HepG2 (cell line): ENCODE measurements around the gene KLF6. TPM values are rescaled to one million over a fixed set of nuclear protein-coding genes. Genes with fewer than 3 reads are reported as not detected.
A peak's percentile ranks its signal among the peaks of the same experiment; 100 is the strongest.

ENCODE experiments used
- ATF7 ChIP-seq, 2 experiments: fragments of 450-650 bp in 1 of 2; sonication (generic) in 1 of 2; formaldehyde crosslinking in 1 of 2; IDR thresholded peaks; 2 replicates each; pipeline versions ENCODE4 v1.4.0 to v1.6.1; 2016 to 2020; ENCODE audit warnings: antibody characterized with exemption in 1 of 2, mild to moderate bottlenecking in 1 of 2, missing genetic modification reagents in 1 of 2
- CREM ChIP-seq, 2 experiments: sonication (generic) in 1 of 2; formaldehyde crosslinking in 1 of 2; IDR thresholded peaks; 2 replicates each; pipeline versions ENCODE4 v1.4.0 to v1.6.1; 2016 to 2020; ENCODE audit warnings: antibody characterized with exemption in 1 of 2, mild to moderate bottlenecking in 1 of 2, missing genetic modification reagents in 1 of 2
- ELF3 ChIP-seq: IDR thresholded peaks from 2 replicates; pipeline ENCODE4 v1.6.1; 2016; ENCODE audit warnings: missing genetic modification reagents, missing compliant biosample characterization
- KDM2A ChIP-seq: sonication (generic); formaldehyde crosslinking; IDR thresholded peaks from 2 replicates; pipeline ENCODE4 v1.4.0; 2020; ENCODE audit warnings: low read depth, missing genetic modification reagents, borderline replicate concordance
- MEIS2 ChIP-seq: sonication (generic); formaldehyde crosslinking; IDR thresholded peaks from 2 replicates; pipeline ENCODE4 v1.9.0; 2021; ENCODE audit warnings: mild to moderate bottlenecking, missing genetic modification reagents
- NCOR1 ChIP-seq: fragments of 200-600 bp; sonication (generic); IDR thresholded peaks from 2 replicates; pipeline ENCODE4 v1.7.0; 2017; ENCODE audit warnings: antibody characterized with exemption, low read length, borderline replicate concordance
- POGZ ChIP-seq: sonication (generic); formaldehyde crosslinking; IDR thresholded peaks from 2 replicates; pipeline ENCODE4 v1.4.0; 2020; ENCODE audit warnings: mild to moderate bottlenecking, missing genetic modification reagents
- RXRB ChIP-seq: IDR thresholded peaks from 2 replicates; pipeline ENCODE4 v1.6.1; 2016; ENCODE audit warnings: borderline replicate concordance, missing genetic modification reagents, missing compliant biosample characterization
- ZEB1 ChIP-seq: IDR thresholded peaks from 2 replicates; pipeline ENCODE4 v1.6.1; 2012; ENCODE audit warnings: mild to moderate bottlenecking, low read depth, inconsistent platforms; ENCODE audit not compliant: insufficient replicate concordance
- ZNF10 ChIP-seq: sonication (generic); formaldehyde crosslinking; IDR thresholded peaks from 2 replicates; pipeline ENCODE4 v1.4.0; 2020; ENCODE audit warnings: mild to moderate bottlenecking, low read depth, missing genetic modification reagents, borderline replicate concordance
- ZNF335 ChIP-seq: sonication (generic); formaldehyde crosslinking; IDR thresholded peaks from 2 replicates; pipeline ENCODE4 v1.4.0; 2020; ENCODE audit warnings: missing genetic modification reagents
- ZNF775 ChIP-seq: sonication (generic); formaldehyde crosslinking; IDR thresholded peaks from 2 replicates; pipeline ENCODE4 v1.4.0; 2020; ENCODE audit warnings: missing genetic modification reagents, mild to moderate bottlenecking, moderate library complexity, borderline replicate concordance
- ZSCAN31 ChIP-seq: sonication (generic); formaldehyde crosslinking; IDR thresholded peaks from 2 replicates; pipeline ENCODE4 v1.5.0; 2020; ENCODE audit warnings: low read depth, mild to moderate bottlenecking, missing genetic modification reagents
- polyA plus RNA-seq, 8 experiments: library from polyadenylated mRNA; depleted of rRNA in 3 of 8; stranded (reverse) in 7 of 8; unstranded in 1 of 8; fragments of >200 nt; fragmentation: Illumina TruSeq in 4 of 8; extraction: Trizol in 4 of 8; gene quantifications; 2 replicates each; pipeline versions ENCODE4 v1.2.1 to v1.2.3, GENCODE V29; 2011 to 2016; ENCODE audit warnings: low read depth in 4 of 8, missing spikeins in 1 of 8, mixed read lengths in 1 of 8; ENCODE audit not compliant: insufficient read depth in 1 of 8
- total RNA-seq, 5 experiments: library from RNA; depleted of rRNA; stranded (reverse); fragments of >200 nt; fragmentation: Illumina TruSeq; extraction: Trizol; gene quantifications; 2 replicates each; pipeline ENCODE4 v1.2.3, GENCODE V29; 2016; ENCODE audit warnings: low read depth in 1 of 5
- TF ChIP-seq, protein P1 (sequence below): sonication (generic); formaldehyde crosslinking; conservative IDR thresholded peaks from 2 replicates; pipeline ENCODE4 v1.8.0; 2022; ENCODE audit warnings: missing genetic modification reagents
- TF ChIP-seq, protein P2 (sequence below): conservative IDR thresholded peaks from 2 replicates; pipeline ENCODE4 v1.6.1; 2018; ENCODE audit warnings: missing genetic modification reagents
- TF ChIP-seq, protein P3 (sequence below): sonication (generic); formaldehyde crosslinking; IDR thresholded peaks from 2 replicates; pipeline ENCODE4 v1.4.0; 2020; ENCODE audit warnings: missing genetic modification reagents, mild to moderate bottlenecking, borderline replicate concordance
- TF ChIP-seq, protein P4 (sequence below), 2 experiments: sonication (generic) in 1 of 2; formaldehyde crosslinking in 1 of 2; IDR thresholded peaks; 2 replicates each; pipeline versions ENCODE4 v1.5.1 to v1.6.1; 2011 to 2020; ENCODE audit warnings: borderline replicate concordance in 1 of 2, low read depth in 1 of 2, low read length in 1 of 2, mild to moderate bottlenecking in 1 of 2, missing genetic modification reagents in 1 of 2, moderate library complexity in 1 of 2
- TF ChIP-seq, protein P5 (sequence below), 2 experiments: IDR thresholded peaks; 2 replicates each; pipeline ENCODE4 v1.6.1; 2011 to 2012; ENCODE audit warnings: low read length in 2 of 2, borderline replicate concordance in 1 of 2, low read depth in 1 of 2, mild to moderate bottlenecking in 1 of 2, moderate library complexity in 1 of 2

The KLF6 gene
- total and polyA plus RNA-seq, 2 of the 13 experiments (the other 11 are each of a cell fraction or from before 2014, with no cell fraction given): 27.0 to 71.9 TPM

DNA sequence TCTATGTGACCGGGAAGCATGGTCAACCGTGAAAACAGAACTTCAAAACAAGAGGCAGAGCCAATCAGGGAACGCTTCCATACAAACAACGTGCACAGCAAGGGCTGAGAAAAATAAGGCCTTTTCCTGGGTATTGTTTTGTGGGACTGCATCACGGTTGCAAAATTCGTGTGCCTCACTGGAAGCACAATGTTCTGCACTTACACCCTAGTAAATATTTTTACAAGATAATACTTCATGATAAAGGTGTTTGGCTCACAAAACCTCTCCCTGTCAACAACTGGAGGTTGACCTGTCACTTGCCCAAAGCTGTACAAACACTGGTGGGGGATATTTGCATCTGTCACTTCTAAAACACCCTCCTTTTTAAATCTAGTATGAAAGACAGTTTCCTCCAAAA, 37.0 kb downstream of the KLF6 start (continued):
- TF ChIP-seq ZNF10 (CRISPR knock-in tag): no peak
- TF ChIP-seq, protein P1, sequence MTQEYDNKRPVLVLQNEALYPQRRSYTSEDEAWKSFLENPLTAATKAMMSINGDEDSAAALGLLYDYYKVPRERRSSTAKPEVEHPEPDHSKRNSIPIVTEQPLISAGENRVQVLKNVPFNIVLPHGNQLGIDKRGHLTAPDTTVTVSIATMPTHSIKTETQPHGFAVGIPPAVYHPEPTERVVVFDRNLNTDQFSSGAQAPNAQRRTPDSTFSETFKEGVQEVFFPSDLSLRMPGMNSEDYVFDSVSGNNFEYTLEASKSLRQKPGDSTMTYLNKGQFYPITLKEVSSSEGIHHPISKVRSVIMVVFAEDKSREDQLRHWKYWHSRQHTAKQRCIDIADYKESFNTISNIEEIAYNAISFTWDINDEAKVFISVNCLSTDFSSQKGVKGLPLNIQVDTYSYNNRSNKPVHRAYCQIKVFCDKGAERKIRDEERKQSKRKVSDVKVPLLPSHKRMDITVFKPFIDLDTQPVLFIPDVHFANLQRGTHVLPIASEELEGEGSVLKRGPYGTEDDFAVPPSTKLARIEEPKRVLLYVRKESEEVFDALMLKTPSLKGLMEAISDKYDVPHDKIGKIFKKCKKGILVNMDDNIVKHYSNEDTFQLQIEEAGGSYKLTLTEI (CRISPR knock-in tag): no peak
- TF ChIP-seq CREM (IDR thresholded peaks at IDR 0.05): peak; percentile 68; the same call in 1 of the 2 replicates
- no peak for TF ChIP-seq CREM (CRISPR knock-in tag; IDR thresholded peaks at IDR 0.05)
- TF ChIP-seq, protein P2, sequence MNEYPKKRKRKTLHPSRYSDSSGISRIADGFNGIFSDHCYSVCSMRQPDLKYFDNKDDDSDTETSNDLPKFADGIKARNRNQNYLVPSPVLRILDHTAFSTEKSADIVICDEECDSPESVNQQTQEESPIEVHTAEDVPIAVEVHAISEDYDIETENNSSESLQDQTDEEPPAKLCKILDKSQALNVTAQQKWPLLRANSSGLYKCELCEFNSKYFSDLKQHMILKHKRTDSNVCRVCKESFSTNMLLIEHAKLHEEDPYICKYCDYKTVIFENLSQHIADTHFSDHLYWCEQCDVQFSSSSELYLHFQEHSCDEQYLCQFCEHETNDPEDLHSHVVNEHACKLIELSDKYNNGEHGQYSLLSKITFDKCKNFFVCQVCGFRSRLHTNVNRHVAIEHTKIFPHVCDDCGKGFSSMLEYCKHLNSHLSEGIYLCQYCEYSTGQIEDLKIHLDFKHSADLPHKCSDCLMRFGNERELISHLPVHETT: no peak
- TF ChIP-seq ZSCAN31 (CRISPR knock-in tag): no peak
- no peak for TF ChIP-seq ZNF775 (CRISPR knock-in tag)
- peak; percentile 68; the same call in 1 of the 2 replicates for TF ChIP-seq MEIS2 (CRISPR knock-in tag)
- TF ChIP-seq, protein P3, sequence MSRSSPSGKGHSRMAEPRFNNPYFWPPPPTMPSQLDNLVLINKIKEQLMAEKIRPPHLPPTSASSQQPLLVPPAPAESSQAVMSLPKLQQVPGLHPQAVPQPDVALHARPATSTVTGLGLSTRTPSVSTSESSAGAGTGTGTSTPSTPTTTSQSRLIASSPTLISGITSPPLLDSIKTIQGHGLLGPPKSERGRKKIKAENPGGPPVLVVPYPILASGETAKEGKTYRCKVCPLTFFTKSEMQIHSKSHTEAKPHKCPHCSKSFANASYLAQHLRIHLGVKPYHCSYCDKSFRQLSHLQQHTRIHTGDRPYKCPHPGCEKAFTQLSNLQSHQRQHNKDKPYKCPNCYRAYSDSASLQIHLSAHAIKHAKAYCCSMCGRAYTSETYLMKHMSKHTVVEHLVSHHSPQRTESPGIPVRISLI (CRISPR knock-in tag): peak; percentile 43; the same call in 1 of the 2 replicates
- no peak for TF ChIP-seq ZNF335 (CRISPR knock-in tag)
- no peak for TF ChIP-seq ATF7 (IDR thresholded peaks at IDR 0.05)
- TF ChIP-seq ATF7 (CRISPR knock-in tag; IDR thresholded peaks at IDR 0.05): no peak
- TF ChIP-seq ZEB1: no peak
- peak; percentile 66; the same call in 1 of the 2 replicates for TF ChIP-seq RXRB (CRISPR knock-in tag)
- TF ChIP-seq, protein P4, sequence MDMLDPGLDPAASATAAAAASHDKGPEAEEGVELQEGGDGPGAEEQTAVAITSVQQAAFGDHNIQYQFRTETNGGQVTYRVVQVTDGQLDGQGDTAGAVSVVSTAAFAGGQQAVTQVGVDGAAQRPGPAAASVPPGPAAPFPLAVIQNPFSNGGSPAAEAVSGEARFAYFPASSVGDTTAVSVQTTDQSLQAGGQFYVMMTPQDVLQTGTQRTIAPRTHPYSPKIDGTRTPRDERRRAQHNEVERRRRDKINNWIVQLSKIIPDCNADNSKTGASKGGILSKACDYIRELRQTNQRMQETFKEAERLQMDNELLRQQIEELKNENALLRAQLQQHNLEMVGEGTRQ (IDR thresholded peaks at IDR 0.05; ENCODE audit: low read depth, low read length): no peak
- TF ChIP-seq, protein P4 (CRISPR knock-in tag; IDR thresholded peaks at IDR 0.05; ENCODE audit: borderline replicate concordance): no peak
- peak; percentile 66 for TF ChIP-seq ELF3 (CRISPR knock-in tag)
- TF ChIP-seq POGZ: peak; percentile 35; the same call in 1 of the 2 replicates
- TF ChIP-seq, protein P5, sequence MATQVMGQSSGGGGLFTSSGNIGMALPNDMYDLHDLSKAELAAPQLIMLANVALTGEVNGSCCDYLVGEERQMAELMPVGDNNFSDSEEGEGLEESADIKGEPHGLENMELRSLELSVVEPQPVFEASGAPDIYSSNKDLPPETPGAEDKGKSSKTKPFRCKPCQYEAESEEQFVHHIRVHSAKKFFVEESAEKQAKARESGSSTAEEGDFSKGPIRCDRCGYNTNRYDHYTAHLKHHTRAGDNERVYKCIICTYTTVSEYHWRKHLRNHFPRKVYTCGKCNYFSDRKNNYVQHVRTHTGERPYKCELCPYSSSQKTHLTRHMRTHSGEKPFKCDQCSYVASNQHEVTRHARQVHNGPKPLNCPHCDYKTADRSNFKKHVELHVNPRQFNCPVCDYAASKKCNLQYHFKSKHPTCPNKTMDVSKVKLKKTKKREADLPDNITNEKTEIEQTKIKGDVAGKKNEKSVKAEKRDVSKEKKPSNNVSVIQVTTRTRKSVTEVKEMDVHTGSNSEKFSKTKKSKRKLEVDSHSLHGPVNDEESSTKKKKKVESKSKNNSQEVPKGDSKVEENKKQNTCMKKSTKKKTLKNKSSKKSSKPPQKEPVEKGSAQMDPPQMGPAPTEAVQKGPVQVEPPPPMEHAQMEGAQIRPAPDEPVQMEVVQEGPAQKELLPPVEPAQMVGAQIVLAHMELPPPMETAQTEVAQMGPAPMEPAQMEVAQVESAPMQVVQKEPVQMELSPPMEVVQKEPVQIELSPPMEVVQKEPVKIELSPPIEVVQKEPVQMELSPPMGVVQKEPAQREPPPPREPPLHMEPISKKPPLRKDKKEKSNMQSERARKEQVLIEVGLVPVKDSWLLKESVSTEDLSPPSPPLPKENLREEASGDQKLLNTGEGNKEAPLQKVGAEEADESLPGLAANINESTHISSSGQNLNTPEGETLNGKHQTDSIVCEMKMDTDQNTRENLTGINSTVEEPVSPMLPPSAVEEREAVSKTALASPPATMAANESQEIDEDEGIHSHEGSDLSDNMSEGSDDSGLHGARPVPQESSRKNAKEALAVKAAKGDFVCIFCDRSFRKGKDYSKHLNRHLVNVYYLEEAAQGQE (IDR thresholded peaks at IDR 0.05; ENCODE audit: borderline replicate concordance in 1 of 2, low read depth in 1 of 2, low read length in 2 of 2): no peak
- no peak for TF ChIP-seq KDM2A (CRISPR knock-in tag)
- TF ChIP-seq NCOR1: no peak
